Stimulated activated CD4-positive, alpha-beta T cell treated with anti-CD3 and anti-CD28 coated beads, Interleukin-1b, Interleukin-23, amount 100 ng/mL, for 24 hours (primary cell): ENCODE data around the gene MAGEA9B.
"Not testable (repeated sequence)": the region's sequence is repeated elsewhere in the genome, so short reads cannot be mapped to it uniquely, and the experiment has no call there.

Experiments
- DNase-seq, 4 experiments: peaks; one replicate each; pipeline ENCODE4 v3.0.0-alpha.2; 2020; ENCODE audit warnings: low read depth in 4 of 4, low spot score in 1 of 4

The MAGEA9B gene, protein sequence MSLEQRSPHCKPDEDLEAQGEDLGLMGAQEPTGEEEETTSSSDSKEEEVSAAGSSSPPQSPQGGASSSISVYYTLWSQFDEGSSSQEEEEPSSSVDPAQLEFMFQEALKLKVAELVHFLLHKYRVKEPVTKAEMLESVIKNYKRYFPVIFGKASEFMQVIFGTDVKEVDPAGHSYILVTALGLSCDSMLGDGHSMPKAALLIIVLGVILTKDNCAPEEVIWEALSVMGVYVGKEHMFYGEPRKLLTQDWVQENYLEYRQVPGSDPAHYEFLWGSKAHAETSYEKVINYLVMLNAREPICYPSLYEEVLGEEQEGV

DNA sequence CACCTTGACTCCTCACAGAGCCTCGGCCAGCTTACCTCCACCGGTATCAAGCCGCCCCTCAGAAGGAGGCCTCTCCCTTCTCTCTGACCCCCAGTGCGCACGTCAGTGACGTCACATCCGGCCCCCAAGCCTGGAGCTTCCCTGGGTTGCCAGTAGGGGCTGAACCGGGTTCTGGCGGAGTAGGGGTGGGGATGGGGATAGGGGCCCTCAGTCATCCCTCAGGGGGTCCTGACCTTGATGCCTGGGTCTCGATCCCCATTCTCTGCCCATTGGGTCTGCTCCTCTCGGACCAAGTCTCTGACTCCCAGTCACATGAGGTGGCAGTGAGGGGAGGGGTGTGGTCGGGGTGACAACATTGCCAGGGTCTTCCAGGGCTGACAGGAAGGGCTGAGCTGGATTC is at the start of gene MAGEA9B:
TSS of gene MAGEA9B (minus strand) at position 101 of the 400 bp plus-strand sequence. CDS start 4,280 bp downstream, outside the sequence.
- not testable (repeated sequence) for DNase-seq

DNA sequence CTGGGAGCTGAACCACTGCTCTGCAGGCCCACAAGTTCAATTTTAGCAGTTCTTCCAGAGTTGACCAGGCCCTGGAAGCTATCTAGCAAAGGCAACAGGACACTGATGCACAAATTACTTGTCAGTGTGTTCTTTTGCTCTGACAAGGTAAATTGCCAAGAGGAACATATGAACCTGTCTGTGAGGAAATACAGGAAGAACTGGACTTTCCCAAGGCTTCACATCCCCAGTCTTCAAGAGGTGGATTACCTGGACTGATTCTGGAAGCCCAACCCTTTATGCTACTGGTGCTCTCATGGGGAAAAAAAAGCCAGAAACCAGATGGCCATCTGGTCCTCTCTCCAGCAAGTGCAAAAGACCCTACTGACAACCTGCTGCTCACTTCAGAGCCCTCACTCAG is 46.3 kb upstream of the MAGEA9B start:
- no peak for DNase-seq

DNA sequence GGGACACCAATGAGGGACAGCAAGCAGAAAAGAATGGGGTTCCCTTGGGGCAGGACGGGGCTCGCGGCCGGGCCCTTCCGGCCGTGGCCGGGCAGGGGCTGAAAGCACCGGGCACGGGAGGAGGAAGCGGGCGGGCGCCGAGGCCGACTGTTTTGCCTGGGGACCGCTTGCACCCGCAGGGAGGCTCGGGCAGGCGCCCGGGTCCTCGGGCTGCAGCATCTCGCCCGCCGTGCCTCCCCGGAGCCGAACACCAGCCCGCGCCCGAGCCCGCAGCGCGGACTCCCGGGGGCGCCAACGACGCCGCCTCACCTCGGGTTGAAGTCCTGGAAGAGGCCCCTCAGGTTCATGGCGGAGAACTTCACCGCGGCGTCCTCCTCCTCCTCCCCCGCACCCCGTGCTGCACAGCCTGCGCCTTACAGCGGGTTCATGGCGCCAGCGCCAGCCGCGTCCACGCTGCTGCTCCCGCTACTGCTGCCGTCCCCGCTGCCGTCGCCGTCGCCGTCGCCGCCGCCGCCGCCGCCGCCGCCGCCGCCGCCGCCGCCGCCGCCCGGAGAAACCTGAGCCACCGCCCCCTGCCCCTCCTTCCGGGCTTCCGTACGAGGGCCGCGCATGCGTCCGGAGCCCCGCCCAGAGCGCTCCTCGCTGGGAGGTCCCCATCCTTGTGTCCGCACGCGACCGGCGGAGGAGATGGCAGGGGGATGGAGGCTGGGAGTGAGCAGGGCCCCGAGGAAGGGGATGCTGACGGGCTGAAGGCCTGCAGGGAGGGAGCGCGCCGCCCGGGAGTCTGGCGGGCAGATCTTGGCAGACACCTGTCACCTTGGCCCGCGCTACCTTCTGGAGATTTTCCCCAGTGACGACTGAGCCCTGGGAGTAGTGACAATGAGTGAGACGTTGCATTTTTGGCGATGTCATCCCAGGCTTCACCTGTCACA is 44.2 kb upstream of the MAGEA9B start, which contains the start of gene TMEM185A:
TSS of gene TMEM185A (minus strand) at position 559 of the 932 bp plus-strand sequence. CDS start at position 347, 212 bp downstream.
- peak; percentile 42 to 62 (median 54) for DNase-seq

DNA sequence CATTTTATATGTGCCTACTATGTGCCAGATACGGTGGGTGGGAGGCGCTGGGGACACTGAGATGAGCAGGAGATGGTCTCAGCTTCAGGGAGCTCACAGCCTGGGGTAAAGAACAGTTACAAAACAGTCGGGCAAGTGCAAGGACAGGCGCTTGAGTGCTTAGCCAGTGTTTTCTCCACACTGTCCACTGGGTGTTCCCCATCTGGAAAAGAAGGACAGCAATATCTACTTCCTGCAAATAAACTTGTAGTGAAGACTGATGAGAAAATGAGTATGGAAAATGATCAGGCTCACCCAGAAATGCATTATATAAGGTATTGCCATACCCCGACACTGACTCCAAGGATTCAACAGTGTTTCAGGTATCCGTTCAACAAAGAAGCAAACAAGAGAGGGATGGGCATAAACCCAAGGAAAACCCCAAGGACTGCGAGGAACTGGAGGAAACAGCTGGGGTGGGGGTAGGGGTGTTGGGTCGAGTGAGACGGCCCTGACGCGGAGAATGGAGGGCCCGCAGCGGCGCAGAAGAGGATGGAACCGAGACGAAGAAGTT is 43.5 kb upstream of the MAGEA9B start:
- DNase-seq = no peak

DNA sequence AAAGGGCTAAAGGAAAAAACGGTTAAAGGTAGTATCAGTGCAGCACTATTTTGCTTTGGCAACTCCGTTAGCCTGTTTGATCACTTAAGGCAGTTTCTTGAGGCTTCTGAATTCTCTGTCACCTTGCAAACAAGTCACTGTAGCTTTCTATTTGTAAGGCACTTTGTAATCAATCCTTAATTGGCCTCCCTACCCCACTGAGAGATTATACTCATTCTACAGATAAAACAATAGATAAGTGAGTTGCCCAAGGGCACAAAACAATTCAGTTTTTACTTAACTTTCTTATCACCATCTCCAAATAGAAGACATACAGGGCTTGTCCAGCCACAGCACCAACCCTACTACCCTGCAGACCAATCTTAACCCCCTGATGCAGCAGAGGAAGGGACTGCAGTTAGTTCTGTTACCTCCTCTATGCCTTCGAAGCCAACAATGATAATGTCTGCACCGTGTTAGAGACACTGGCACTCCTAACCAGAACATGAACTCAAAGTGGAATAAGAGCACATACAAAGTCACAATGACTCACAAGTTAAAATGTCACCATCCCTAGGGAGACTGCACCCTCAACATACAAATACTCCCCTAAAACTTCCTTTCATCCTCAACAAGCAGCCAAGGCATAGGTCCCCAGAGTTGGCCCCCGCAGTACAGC is 42.6 kb upstream of the MAGEA9B start:
- DNase-seq = no peak

DNA sequence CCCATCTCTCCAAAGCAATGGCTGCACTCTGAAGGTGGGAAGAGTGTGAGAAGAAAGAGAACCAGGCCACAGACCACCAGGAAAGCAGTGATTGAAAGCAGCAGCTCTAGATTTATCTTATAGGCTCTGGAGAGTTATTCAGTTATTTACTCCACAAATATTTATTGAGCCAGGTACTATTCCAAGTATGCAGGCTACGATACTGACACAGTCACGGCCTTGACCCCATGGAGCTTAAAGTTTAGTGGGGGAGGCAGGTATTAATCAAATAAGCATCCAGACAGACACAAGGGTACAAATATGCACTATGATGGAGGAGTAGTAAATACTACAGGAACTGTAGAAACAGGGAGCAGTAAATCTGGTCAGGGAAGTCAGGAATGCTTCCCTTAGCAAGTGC is 41.5 kb upstream of the MAGEA9B start:
- no peak for DNase-seq

DNA sequence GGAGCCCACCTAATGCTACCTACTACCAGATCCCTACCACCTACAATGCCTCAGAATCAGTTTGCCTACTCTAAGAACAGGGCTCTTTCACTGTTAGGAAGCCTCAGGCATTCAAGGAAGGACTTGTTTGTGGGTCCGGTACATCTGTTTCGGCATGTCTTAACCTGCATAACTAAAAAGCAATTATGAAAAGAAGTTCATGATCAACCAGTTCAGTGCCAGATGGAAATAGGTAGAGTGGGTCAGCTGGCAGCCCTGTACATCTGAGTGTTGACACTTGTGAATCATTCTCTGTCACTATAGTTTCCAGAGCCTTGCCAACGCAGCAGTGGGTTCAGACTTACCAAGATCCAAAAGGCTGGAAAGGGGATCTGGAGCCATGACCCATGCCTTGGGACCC is 41.0 kb upstream of the MAGEA9B start:
- no peak for DNase-seq

DNA sequence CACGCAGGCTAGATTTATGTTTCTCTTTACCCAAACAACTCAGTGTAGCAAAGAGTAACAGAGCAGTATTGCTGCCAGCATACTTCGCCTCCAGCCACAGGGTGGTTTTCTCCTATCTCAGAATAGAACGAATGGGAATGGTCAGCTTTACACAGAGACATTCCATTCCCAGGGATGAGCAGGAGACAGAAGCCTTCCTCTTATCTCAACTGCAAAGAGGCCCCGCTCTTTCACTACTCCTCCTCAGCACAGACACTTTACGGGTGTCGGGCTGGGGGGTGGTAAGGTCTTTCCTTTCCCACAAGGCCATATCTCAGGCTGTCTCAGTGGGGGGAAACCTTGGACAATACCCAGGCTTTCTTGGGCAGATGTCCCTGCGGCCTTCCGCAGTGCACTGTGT is 39.6 kb upstream of the MAGEA9B start:
- DNase-seq = not testable (repeated sequence)

DNA sequence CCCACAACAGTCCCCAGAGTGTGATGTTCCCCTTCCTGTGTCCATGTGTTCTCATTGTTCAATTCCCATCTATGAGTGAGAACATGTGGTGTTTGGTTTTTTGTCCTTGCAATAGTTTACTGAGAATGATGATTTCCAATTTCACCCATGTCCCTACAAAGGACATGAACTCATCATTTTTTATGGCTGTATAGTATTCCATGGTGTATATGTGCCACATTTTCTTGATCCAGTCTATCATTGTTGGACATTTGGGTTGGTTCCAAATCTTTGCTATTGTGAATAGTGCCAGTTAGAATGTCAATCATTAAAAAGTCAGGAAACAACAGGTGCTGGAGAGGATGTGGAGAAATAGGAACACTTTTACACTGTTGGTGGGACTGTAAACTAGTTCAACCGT is 32.4 kb upstream of the MAGEA9B start:
- DNase-seq = not testable (repeated sequence)

DNA sequence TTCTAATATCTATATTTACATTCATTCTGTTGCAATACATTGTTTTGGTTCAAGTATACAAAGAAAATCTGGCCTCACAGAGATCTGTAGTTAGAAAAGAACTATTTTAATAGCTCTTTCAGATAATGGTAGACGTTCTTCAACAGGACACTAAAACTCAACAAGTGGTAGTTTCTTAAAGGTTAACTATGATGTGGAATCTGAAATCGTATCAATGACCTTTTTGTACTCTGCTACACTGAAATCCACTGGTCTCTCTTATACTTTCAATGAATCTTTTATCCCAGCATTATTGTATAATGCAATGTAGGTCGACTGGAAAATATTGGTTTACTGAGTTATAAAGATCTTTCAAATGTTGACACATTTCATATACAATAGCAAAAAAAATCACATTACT is 31.6 kb upstream of the MAGEA9B start:
- no peak for DNase-seq

DNA sequence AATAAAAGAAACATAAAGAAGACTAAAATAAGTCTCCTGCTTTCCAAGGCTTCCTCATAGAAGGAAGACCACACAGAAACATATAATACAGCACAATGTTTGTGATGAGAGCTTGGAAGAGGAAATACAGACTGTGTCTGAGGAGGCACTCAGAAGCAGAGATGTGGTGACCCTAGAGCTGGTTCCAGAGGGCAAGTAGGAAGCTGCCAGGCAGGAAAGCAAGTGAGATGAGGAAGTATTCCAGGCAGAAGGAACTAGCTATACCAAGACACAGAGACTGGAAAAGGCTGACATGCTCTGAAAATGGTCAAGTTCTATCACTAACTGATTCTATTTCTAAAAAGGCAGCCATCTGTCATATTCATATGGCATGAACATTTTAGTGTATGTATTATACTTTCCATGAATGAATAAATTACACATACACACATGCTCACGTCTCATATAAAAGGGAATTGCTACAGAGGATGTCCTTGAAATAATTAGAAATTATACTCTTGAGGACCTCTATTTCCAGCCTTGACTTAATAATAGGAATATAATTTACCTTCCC is 24.4 kb upstream of the MAGEA9B start:
- no peak for DNase-seq

DNA sequence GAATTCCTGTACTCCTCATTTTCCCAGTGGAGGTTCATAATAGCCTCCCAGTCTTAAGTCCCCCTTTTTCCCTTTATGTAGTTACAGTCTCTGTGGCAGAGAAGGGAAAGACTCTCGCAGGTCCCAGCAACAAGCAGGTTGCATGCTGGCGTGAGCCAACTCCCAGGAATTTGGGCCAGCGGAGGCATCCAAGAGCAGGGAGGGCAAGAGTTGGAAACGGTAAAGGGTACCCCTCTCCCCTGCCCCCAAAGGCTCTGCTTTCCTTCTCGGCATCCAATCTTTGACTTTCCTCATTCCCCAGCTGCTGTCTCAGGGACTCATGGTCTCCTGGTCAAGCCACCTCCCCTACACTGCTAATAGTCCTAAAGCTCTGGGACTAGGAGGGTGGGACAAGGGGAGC is 23.3 kb upstream of the MAGEA9B start:
- no peak for DNase-seq

DNA sequence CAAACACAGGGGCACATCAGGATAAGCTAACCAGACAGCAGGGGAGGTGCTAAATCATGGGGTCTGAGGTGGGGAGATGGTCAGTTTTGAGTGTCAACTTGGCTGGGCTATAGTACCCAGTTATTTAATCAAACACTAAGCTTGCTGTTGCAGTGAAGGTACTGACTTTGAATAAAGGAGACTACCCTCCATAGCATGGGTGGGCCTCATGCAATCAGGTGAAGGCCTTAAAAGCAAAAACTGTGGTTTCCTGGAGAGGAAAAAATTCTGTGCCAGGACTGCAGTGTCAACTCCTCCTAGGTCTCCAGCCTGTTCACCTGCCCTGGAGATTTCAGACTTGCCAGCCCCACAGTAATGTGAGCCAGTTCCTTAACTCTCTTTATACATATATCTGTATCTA is 20.4 kb upstream of the MAGEA9B start:
- DNase-seq = no peak

DNA sequence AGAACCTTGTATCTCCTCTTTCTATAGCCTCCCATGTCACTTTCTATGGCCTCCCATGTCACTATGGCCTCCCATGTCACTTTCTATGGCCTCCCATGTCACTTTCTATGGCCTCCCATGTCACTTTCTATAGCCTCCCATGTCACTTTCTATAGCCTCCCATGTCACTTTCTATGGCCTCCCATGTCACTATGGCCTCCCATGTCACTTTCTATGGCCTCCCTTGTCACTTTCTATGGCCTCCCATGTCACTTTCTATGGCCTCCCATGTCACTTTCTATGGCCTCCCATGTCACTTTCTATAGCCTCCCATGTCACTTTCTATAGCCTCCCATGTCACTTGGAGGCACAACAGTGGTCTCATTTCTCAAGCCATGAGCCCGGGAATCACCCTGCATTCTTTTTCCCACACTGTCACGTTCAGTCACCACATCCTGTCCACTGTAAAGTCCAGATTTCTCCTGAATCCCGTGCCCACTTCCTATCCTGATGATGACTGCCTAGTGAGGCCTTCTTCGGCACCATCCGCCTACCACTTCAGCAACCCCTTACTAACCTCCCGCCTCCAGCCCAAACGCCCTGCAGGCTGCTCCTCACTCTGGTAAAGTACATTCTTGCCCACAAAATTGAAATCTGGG is 18.1 kb upstream of the MAGEA9B start:
- DNase-seq = not testable (repeated sequence)

DNA sequence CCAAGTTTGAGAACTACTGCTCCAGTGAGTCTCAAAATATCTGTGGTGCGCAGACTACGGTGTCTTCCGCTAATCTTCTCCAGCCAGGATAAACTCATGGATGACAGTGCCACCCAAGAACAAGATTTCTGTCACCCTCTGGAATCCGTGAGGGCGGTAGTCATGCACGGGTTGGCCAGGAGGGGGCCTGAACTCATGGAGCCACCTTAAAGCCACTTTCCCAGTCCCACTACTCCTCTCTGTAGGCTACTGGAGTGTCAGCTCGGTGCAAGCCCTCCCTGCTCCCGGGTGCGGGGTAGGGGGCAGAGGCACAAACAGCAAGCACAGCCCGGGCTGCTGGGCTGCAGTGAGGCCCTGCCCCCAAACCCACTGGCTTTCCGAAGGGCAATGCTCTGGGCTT is 11.3 kb upstream of the MAGEA9B start:
- DNase-seq = not testable (repeated sequence)

DNA sequence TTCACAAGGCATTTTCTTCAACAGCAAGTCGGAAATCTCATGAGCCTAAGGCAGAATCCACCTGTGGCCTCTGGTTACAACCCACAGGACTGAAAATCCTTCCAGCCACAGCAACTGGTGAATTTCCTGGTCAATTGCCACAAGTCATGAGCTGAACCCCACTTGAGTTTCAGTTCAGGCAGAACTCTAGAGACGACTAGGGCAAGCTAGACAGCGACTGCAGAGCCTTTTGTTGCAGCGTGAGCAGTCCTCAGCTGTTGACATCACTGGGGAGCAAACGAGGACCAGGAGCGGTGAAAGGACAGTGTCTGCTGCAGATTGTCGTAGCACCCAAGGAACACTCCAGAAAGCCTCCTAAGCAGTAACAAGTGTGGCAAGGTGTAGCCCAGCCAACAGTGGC is 8.7 kb upstream of the MAGEA9B start:
- DNase-seq = not testable (repeated sequence)

DNA sequence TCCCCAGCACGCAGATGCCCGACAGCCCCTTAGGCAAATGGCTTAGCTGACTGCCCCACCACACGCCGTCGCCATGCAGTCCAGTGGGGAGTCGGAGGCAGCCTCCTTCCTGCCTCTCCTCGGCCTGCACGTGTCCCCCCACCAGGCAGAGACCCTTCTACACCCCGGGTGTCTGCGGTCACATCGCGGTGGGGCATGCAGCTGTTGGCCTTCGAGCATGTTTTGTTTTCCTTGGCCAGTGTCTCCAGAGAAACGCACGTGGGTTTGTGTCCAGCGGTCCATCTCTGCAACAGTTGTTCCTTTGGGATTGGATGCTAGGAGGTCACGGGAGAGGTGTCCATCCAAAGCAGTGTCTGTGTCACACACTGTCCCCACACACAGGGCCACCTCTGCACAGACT is 8.0 kb upstream of the MAGEA9B start, which contains the start of gene HSFX2:
TSS of gene HSFX2 (minus strand) at position 101 of the 400 bp plus-strand sequence. CDS start 614 bp downstream, outside the sequence.
- not testable (repeated sequence) for DNase-seq

DNA sequence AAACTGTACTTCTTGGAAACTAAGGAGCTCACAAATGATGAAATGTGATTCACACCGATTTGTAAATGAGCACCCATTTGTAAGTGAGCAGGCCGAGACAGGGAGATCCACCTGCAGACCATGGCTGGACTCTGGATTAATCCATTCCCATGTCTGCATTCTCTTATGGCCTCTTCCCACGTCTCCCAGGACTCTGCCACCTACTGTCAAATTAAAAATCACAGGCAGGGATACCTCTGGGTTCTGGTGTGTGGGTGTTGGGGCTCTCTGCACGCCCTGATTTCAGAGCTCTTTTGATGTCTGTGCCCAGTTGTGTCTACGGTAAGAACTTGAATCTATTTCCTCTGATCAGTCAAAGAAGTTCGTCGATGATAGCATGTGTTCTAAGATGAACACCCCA is 3.7 kb upstream of the MAGEA9B start:
- DNase-seq = not testable (repeated sequence)

DNA sequence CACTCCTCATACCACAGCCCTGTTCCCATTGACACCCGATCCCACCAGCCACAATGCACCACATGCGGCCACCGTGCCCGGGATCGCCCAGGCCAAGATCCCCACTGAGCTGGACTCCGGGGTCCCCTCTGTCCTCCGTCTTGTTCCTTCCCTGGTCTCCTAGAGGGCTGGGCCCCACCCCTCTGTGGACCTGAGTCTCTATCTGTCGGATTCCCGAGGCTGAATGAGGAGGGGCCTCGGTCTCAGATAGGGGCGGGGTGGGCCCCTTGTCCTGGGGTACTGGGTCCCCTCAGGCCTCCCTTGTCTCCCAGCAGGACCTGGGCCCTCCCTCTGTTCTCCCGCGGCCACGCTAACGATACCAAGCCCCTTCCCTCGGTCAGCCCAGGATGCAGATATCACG is 1.6 kb downstream of the MAGEA9B start:
- not testable (repeated sequence) for DNase-seq

DNA sequence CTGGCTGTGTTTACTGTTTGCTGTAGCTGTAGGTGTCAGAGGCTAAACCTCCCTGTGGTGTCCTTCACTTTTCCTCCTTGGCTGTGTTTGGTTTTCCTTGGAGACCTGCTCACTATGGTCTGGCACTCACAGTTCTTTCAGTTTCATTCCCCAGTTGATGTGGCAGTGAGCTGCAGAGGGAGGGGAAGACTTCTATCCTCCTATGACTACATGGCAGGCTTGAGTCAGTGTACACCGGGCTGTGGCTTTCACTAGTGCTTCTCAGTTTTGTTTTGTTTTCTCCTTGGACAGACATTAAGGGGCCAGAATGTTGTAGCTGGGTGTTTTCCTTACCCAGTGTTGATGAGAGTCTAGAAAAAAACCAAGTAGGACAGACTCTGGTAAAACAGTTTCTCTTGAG is 13.8 kb downstream of the MAGEA9B start:
- not testable (repeated sequence) for DNase-seq
